Neural progenitor cell (in vitro differentiated cells): ENCODE data around the gene SOCS2. TPM values are rescaled to one million over a fixed set of nuclear protein-coding genes. Genes with fewer than 3 reads are reported as not detected.

Experiments used
- DNase-seq: peaks from one replicate; pipeline ENCODE4 v3.0.0-alpha.2; 2016; ENCODE audit warnings: low spot score
- H2AFZ ChIP-seq: fragments of 200-600 bp; sonication (generic); replicated peaks from 2 replicates; pipeline ENCODE4 v1.6.1; 2016; ENCODE audit warnings: antibody characterized with exemption
- H3F3A ChIP-seq: fragments of 200-600 bp; sonication (generic); 2 replicates; pipeline ENCODE4 v1.6.1; 2016; ENCODE audit warnings: antibody characterized with exemption, low read depth
- H3K27ac ChIP-seq: fragments of 200-600 bp; sonication (generic); 2 replicates; pipeline ENCODE4 v1.5.1; 2016; ENCODE audit warnings: mild to moderate bottlenecking
- H3K27me3 ChIP-seq: fragments of 200-600 bp; sonication (generic); 2 replicates; pipeline ENCODE4 v1.6.1; 2016; ENCODE audit warnings: mild to moderate bottlenecking, moderate library complexity
- H3K36me3 ChIP-seq: fragments of 200-600 bp; sonication (generic); 2 replicates; pipeline ENCODE4 v1.5.1; 2016
- H3K4me1 ChIP-seq: fragments of 200-600 bp; sonication (generic); 2 replicates; pipeline ENCODE4 v1.6.1; 2016; ENCODE audit warnings: mixed run types
- H3K4me2 ChIP-seq: fragments of 200-600 bp; sonication (generic); 2 replicates; pipeline ENCODE4 v1.6.1; 2016
- H3K4me3 ChIP-seq: fragments of 200-600 bp; sonication (generic); 2 replicates; pipeline ENCODE4 v1.5.1; 2016
- H3K79me2 ChIP-seq: fragments of 200-600 bp; sonication (generic); 2 replicates; pipeline ENCODE4 v1.6.1; 2016; ENCODE audit warnings: low read depth
- H3K9ac ChIP-seq: fragments of 200-600 bp; sonication (generic); 2 replicates; pipeline ENCODE4 v1.6.1; 2016
- H3K9me3 ChIP-seq: fragments of 200-600 bp; sonication (generic); 2 replicates; pipeline ENCODE4 v1.5.1; 2016; ENCODE audit warnings: low read depth
- H4K20me1 ChIP-seq: fragments of 200-600 bp; sonication (generic); 2 replicates; pipeline ENCODE4 v1.6.1; 2016; ENCODE audit warnings: low read depth
- H3K27ac Mint-ChIP-seq: 3 replicates; pipeline ENCODE4 v1.8.0; 2021; ENCODE audit warnings: mixed read lengths
- H3K27me3 Mint-ChIP-seq: 2 replicates; pipeline ENCODE4 v1.8.0; 2022; ENCODE audit warnings: low read depth, mild to moderate bottlenecking, inconsistent platforms, moderate library complexity, mixed read lengths; ENCODE audit not compliant: insufficient read depth
- H3K36me3 Mint-ChIP-seq: 3 replicates; pipeline ENCODE4 v1.8.0; 2021; ENCODE audit warnings: mixed read lengths
- H3K4me1 Mint-ChIP-seq: 3 replicates; pipeline ENCODE4 v1.8.0; 2021; ENCODE audit warnings: mixed read lengths
- H3K4me3 Mint-ChIP-seq: 3 replicates; pipeline ENCODE4 v1.8.0; 2021; ENCODE audit warnings: mild to moderate bottlenecking, moderate library complexity, mixed read lengths
- H3K9me3 Mint-ChIP-seq: 3 replicates; pipeline ENCODE4 v1.8.0; 2020; ENCODE audit warnings: mixed read lengths
- EZH2 ChIP-seq: fragments of 200-600 bp; sonication (generic); IDR thresholded peaks from 2 replicates; pipeline ENCODE4 v1.6.1; 2017; ENCODE audit warnings: antibody characterized with exemption, mild to moderate bottlenecking, moderate library complexity
- EZH2phosphoT487 ChIP-seq: fragments of 200-600 bp; sonication (generic); IDR thresholded peaks from 2 replicates; pipeline ENCODE4 v1.6.1; 2017; ENCODE audit warnings: antibody characterized with exemption
- total RNA-seq: library from RNA; depleted of rRNA; stranded (reverse); fragments of >200 nt; gene quantifications from 2 replicates; pipeline ENCODE4 v1.2.3, GENCODE V29; 2015; ENCODE audit warnings: low replicate concordance
- TF ChIP-seq, protein P1 (sequence below): fragments of 200-600 bp; sonication (generic); IDR thresholded peaks from 2 replicates; pipeline ENCODE4 v1.5.1; 2017; ENCODE audit warnings: antibody characterized with exemption, mild to moderate bottlenecking

The SOCS2 gene
- total RNA-seq, 1 donor from 2014 or later, result 4.9 TPM

DNA sequence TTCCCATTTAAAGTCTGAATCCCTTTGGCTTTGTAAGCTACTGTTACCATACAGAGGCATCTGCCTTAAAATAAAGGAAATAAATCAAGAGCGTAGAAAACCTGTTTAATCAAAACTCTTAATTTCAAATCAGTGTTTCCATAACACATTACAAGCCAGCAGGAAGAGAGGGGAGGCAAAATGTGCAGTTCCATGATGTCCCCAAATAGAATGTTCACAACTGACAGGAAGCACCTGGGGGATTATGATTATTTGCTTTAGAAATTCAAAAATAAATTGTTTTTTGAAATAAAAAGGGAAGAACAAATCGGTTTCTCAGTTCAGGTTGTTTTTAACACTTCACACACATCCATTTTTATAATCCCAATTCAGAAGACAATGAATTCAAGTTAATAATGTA lies 21.4 kb downstream of the SOCS2 start:
- Mint-ChIP-seq H3K4me3 (no peak overlapping the region), H3K36me3 (no peaks in the 10 kb centered on the region), H3K4me1 (peaks cover 9% of the 10 kb centered on the region), H3K27ac (no peak overlapping the region), H3K9me3 (peaks cover 4% of the 10 kb centered on the region), H3K27me3 (peaks cover 7% of the 10 kb centered on the region)
- DNase-seq, result no peak
- H3K9ac ChIP-seq, result no peak overlapping the region
- no peaks in the 10 kb centered on the region for H4K20me1 ChIP-seq
- H3K9me3 ChIP-seq, result no peaks in the 10 kb centered on the region
- no peak overlapping the region for H2AFZ ChIP-seq
- TF ChIP-seq EZH2phosphoT487 (no peak), EZH2 (no peak)
- TF ChIP-seq, protein P1, sequence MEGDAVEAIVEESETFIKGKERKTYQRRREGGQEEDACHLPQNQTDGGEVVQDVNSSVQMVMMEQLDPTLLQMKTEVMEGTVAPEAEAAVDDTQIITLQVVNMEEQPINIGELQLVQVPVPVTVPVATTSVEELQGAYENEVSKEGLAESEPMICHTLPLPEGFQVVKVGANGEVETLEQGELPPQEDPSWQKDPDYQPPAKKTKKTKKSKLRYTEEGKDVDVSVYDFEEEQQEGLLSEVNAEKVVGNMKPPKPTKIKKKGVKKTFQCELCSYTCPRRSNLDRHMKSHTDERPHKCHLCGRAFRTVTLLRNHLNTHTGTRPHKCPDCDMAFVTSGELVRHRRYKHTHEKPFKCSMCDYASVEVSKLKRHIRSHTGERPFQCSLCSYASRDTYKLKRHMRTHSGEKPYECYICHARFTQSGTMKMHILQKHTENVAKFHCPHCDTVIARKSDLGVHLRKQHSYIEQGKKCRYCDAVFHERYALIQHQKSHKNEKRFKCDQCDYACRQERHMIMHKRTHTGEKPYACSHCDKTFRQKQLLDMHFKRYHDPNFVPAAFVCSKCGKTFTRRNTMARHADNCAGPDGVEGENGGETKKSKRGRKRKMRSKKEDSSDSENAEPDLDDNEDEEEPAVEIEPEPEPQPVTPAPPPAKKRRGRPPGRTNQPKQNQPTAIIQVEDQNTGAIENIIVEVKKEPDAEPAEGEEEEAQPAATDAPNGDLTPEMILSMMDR, result no peak
- H3K36me3 ChIP-seq, result no peaks in the 10 kb centered on the region
- no peak overlapping the region for H3K4me2 ChIP-seq
- H3K79me2 ChIP-seq, result no peaks in the 10 kb centered on the region
- H3F3A ChIP-seq, result no peaks in the 10 kb centered on the region
- H3K4me1 ChIP-seq, result peaks cover 8% of the 10 kb centered on the region
- no peak overlapping the region for H3K4me3 ChIP-seq
- peaks cover 43% of the 10 kb centered on the region for H3K27me3 ChIP-seq
- H3K27ac ChIP-seq, result no peak overlapping the region

DNA sequence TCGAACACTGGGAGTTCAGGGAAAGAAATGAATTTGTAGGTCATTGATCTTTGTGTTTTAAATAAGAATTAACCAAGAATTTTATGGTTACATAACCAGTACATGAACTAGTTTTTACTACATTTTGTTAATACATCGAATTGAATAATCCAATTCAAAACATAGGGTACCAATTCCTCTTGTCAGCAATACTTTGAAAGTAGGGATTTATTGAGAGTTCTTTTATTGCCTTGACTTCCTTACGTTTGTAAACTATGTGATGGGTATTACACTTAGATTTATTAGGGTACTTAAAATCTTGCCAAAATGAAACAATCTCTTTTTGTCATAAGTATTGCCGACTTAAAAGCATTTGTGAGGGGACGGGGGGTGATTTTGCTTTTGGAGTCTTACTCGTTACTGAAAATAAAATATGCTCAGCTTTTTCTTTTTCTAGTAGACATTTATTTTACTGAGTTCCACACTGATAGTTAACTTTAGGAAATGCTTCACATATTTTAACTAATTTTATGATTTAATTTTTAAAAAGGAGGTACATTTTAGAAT lies 22.4 kb downstream of the SOCS2 start:
- no peak overlapping the region for H2AFZ ChIP-seq
- no peak for DNase-seq
- H3K9me3 ChIP-seq, result no peaks in the 10 kb centered on the region
- no peaks in the 10 kb centered on the region for H4K20me1 ChIP-seq
- Mint-ChIP-seq H3K9me3 (peaks cover 2% of the 10 kb centered on the region), H3K4me1 (peaks cover 9% of the 10 kb centered on the region), H3K4me3 (no peak overlapping the region), H3K27ac (no peak overlapping the region), H3K36me3 (no peaks in the 10 kb centered on the region), H3K27me3 (peaks cover 3% of the 10 kb centered on the region)
- H3K4me3 ChIP-seq, result no peak overlapping the region
- peaks cover 42% of the 10 kb centered on the region for H3K27me3 ChIP-seq
- H3K4me2 ChIP-seq, result no peak overlapping the region
- H3K4me1 ChIP-seq, result peaks cover 8% of the 10 kb centered on the region
- no peak overlapping the region for H3K9ac ChIP-seq
- H3K27ac ChIP-seq, result no peak overlapping the region
- H3K79me2 ChIP-seq, result no peaks in the 10 kb centered on the region
- no peaks in the 10 kb centered on the region for H3F3A ChIP-seq
- no peaks in the 10 kb centered on the region for H3K36me3 ChIP-seq
- no peak for TF ChIP-seq EZH2phosphoT487
- TF ChIP-seq, protein P1, result no peak
- TF ChIP-seq EZH2, result no peak

DNA sequence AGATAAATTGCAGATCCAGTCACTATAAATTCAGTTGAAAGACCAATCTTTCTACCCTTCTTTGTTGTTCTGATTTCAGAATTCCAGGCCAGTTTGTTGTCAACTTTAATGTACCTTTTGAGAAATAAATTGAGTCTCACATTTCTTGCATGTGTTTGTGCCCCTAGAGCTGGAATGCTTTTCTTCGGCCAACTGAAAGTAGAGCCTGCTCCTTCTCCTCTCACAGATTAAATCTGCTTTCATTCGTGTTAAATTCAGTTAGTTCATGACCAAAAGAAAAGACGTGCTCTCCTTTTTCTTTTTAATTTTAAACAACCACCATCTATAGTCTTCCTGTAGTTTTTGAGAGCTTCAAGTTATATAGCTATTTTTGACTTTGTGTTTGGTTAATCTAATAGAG lies 22.9 kb downstream of the SOCS2 start:
- Mint-ChIP-seq H3K4me1 (peaks cover 9% of the 10 kb centered on the region), H3K36me3 (no peaks in the 10 kb centered on the region), H3K4me3 (no peak overlapping the region), H3K9me3 (no peaks in the 10 kb centered on the region), H3K27me3 (peaks cover 3% of the 10 kb centered on the region), H3K27ac (no peak overlapping the region)
- Histone ChIP-seq H3K27ac (no peak overlapping the region), H3K4me2 (no peak overlapping the region), H3K4me1 (peaks cover 8% of the 10 kb centered on the region), H3F3A (no peaks in the 10 kb centered on the region), H3K79me2 (no peaks in the 10 kb centered on the region), H3K27me3 (peaks cover 37% of the 10 kb centered on the region), H3K9ac (no peak overlapping the region), H3K36me3 (no peaks in the 10 kb centered on the region), H3K4me3 (no peak overlapping the region), H3K9me3 (no peaks in the 10 kb centered on the region), H2AFZ (no peak overlapping the region), H4K20me1 (no peaks in the 10 kb centered on the region)
- no peak for TF ChIP-seq EZH2phosphoT487
- TF ChIP-seq EZH2, result no peak
- TF ChIP-seq, protein P1, result no peak
- DNase-seq, result no peak
